GM12891 (cell line): Measurements from ENCODE around the gene HOXD11.

Experiments used
- PAX5 ChIP-seq: IDR thresholded peaks from 2 replicates; pipeline ENCODE4 v1.6.1; 2011; ENCODE audit warnings: low read length, moderate library complexity, mild to moderate bottlenecking; ENCODE audit not compliant: insufficient read depth, severe bottlenecking
- POLR2A ChIP-seq: IDR thresholded peaks from 2 replicates; pipeline ENCODE4 v1.6.1; 2011; ENCODE audit warnings: low read depth, low read length, control low read depth
- POLR2AphosphoS5 ChIP-seq: IDR thresholded peaks from 2 replicates; pipeline ENCODE4 v1.6.1; 2011; ENCODE audit warnings: low read depth, low read length, control low read depth
- SPI1 ChIP-seq: IDR thresholded peaks from 2 replicates; pipeline ENCODE4 v1.6.1; 2011; ENCODE audit warnings: low read depth, low read length, control low read depth
- TAF1 ChIP-seq: IDR thresholded peaks from 2 replicates; pipeline ENCODE4 v1.6.1; 2011; ENCODE audit warnings: low read depth, low read length, control low read depth

DNA sequence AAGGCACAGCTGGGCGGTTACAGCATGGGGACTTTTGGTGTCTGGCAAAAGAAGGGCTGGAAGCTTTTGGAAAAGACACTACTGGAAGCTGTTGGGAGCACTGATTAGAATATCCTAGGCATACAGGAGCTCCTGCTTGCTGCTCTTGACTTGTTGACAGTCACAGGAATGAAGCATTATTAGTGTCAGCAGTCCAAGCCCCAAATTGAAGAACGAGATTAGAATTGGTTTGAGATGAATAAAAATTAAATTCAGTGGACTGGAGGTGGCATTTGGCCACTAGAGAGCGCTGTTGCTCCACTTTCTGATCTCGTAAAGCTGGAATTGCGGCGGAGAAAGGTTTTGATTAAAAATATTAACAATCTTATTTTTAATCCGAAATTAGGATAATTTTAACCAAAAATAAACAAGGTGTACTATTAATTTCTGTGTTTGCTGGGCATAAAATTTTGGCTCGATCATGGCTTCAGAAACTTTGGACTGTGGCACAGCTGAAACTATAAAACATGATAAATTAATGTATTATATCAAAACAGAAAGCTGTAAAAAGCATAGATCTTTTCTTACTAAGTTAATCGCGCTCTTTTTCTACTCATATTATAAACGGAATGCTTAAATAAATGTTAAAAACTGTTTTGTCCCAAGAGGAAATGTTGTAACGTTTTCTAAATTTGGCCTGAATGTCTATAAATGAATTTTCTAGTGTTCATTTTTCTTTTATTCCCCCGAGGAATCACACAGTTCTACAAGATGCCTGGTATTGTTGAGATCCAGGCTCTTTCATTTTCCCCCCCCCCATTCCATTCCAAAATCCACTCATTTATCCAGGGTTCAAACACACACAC is 20.1 kb downstream of the HOXD11 start:
- TF ChIP-seq POLR2AphosphoS5 (no peak), POLR2A (no peak), SPI1 (no peak), PAX5 (no peak), TAF1 (no peak)
